Endothelial cell of umbilical vein (primary cell): ENCODE measurements around the gene TNFAIP8L1. TPM values are rescaled to one million over a fixed set of nuclear protein-coding genes. Genes with fewer than 3 reads are reported as not detected.

ENCODE experiments used
- BruUV-seq: library from RNA; stranded (reverse); fragments of 400-500 nt; replicated peaks from 2 replicates; lab custom pipeline; 2021; lab: Mats Ljungman, UMichigan
- CTCF ChIA-PET: fragments of 300-600, 350-600 bp; sonication (Branson Sonifier 250); formaldehyde crosslinking; loops from one replicate; lab custom pipeline; 2021; ENCODE audit warnings: antibody characterized with exemption, inconsistent platforms; lab: Charles Lee
- POLR2A ChIA-PET: fragments of 300-600, 350-600 bp; sonication (Branson Sonifier 250); formaldehyde crosslinking; loops from one replicate; lab custom pipeline; 2021; ENCODE audit warnings: antibody characterized with exemption, inconsistent platforms; lab: Charles Lee
- DNase-seq: peaks from one replicate; pipeline ENCODE4 v3.0.0-alpha.2; 2011; ENCODE audit warnings: low read depth, low spot score
- FAIRE-seq: peaks from 2 replicates; lab custom pipeline; 2011; peaks lifted over from hg19 to GRCh38; lab: Jason Lieb, UNC
- H2AFZ ChIP-seq: 2 replicates; pipeline ENCODE4 v1.6.0; 2012; ENCODE audit warnings: low read depth, low read length, control low read depth, inconsistent platforms
- H3K27ac ChIP-seq: 2 replicates; pipeline ENCODE4 v1.5.1; 2011; ENCODE audit warnings: low read depth, mild to moderate bottlenecking, control low read depth, low read length, moderate library complexity; ENCODE audit not compliant: insufficient read depth
- H3K27me3 ChIP-seq, 2 experiments: 2 replicates each; pipeline versions ENCODE4 v1.6.0 to v1.6.1; 2011; ENCODE audit warnings: low read length in 2 of 2, mixed read lengths in 1 of 2; ENCODE audit not compliant: control insufficient read depth in 2 of 2, insufficient read depth in 2 of 2
- H3K36me3 ChIP-seq, 2 experiments: 2 replicates in 1 of 2; 3 replicates in 1 of 2; pipeline ENCODE4 v1.5.1; 2011; ENCODE audit warnings: low read length in 2 of 2, mild to moderate bottlenecking in 1 of 2, moderate library complexity in 1 of 2; ENCODE audit not compliant: control insufficient read depth in 2 of 2, insufficient read depth in 2 of 2; ENCODE audit errors: extremely low read depth in 1 of 2
- H3K4me1 ChIP-seq: 3 replicates; pipeline ENCODE4 v1.5.1; 2011; ENCODE audit warnings: mild to moderate bottlenecking, low read length; ENCODE audit not compliant: control insufficient read depth, insufficient read depth; ENCODE audit errors: extremely low read depth
- H3K4me2 ChIP-seq: 2 replicates; pipeline ENCODE4 v1.6.1; 2011; ENCODE audit warnings: low read length, control low read depth, mixed read lengths; ENCODE audit not compliant: insufficient read depth
- H3K4me3 ChIP-seq, 3 experiments: fragments of 200-600 bp in 1 of 3; sonication (generic), shearing (Covaris generic) in 1 of 3; replicated peaks in 1 of 3; 2 replicates each; pipeline ENCODE4 v1.5.1; 2011 to 2016; ENCODE audit warnings: control low read depth in 3 of 3, low read length in 3 of 3, mild to moderate bottlenecking in 2 of 3, inconsistent platforms in 1 of 3, low read depth in 1 of 3, moderate library complexity in 1 of 3; ENCODE audit not compliant: insufficient read depth in 1 of 3
- H3K79me2 ChIP-seq: 2 replicates; pipeline ENCODE4 v1.6.0; 2012; ENCODE audit warnings: low read length, inconsistent platforms; ENCODE audit not compliant: control insufficient read depth, insufficient read depth
- H3K9ac ChIP-seq: replicated peaks from 2 replicates; pipeline ENCODE3; 2011; ENCODE audit warnings: low read length, control low read depth; ENCODE audit not compliant: insufficient read depth; ENCODE audit errors: extremely low read depth
- H3K9me1 ChIP-seq: replicated peaks from 3 replicates; pipeline ENCODE4 v1.6.0; 2011; ENCODE audit warnings: mild to moderate bottlenecking, low read length; ENCODE audit not compliant: control insufficient read depth, insufficient read depth; ENCODE audit errors: extremely low read depth
- H3K9me3 ChIP-seq: replicated peaks from 2 replicates; pipeline ENCODE4 v1.5.1; 2012; ENCODE audit warnings: low read length, inconsistent platforms; ENCODE audit not compliant: control insufficient read depth, insufficient read depth
- H4K20me1 ChIP-seq: replicated peaks from 2 replicates; pipeline ENCODE3; 2011; ENCODE audit warnings: mild to moderate bottlenecking, low read length; ENCODE audit not compliant: control insufficient read depth, insufficient read depth; ENCODE audit errors: extremely low read depth
- CTCF ChIP-seq, 2 donors: IDR thresholded peaks; 1 replicate in 1 of 2; 2 replicates in 1 of 2; pipeline ENCODE4 v1.5.1; 2011; ENCODE audit warnings: low read length in 2 of 2, mild to moderate bottlenecking in 2 of 2, moderate library complexity in 2 of 2, control low read depth in 1 of 2, inconsistent platforms in 1 of 2, low read depth in 1 of 2; ENCODE audit not compliant: insufficient read depth in 1 of 2; ENCODE audit errors: extremely low read depth in 1 of 2
- EZH2 ChIP-seq: IDR thresholded peaks from 2 replicates; pipeline ENCODE4 v1.6.1; 2012; ENCODE audit warnings: borderline replicate concordance, low read depth, mild to moderate bottlenecking, moderate library complexity, low read length, inconsistent platforms; ENCODE audit not compliant: severe bottlenecking
- FOS ChIP-seq: IDR thresholded peaks from 2 replicates; pipeline ENCODE4 v1.6.1; 2011; ENCODE audit warnings: mild to moderate bottlenecking, low read length, moderate library complexity, borderline replicate concordance; ENCODE audit not compliant: insufficient read depth
- GATA2 ChIP-seq: IDR thresholded peaks from 2 replicates; pipeline ENCODE4 v1.7.0; 2011; ENCODE audit warnings: low read depth, mild to moderate bottlenecking, moderate library complexity, mixed read lengths, low read length; ENCODE audit not compliant: insufficient read length, insufficient read depth
- JUN ChIP-seq: IDR thresholded peaks from 2 replicates; pipeline ENCODE4 v1.6.1; 2011; ENCODE audit warnings: borderline replicate concordance, low read depth; ENCODE audit not compliant: insufficient read length, insufficient read depth
- MAX ChIP-seq: IDR thresholded peaks from 2 replicates; pipeline ENCODE4 v1.6.1; 2011; ENCODE audit not compliant: insufficient read depth, insufficient read length
- MYC ChIP-seq: IDR thresholded peaks from one replicate; pipeline ENCODE4 v1.6.1; 2011; ENCODE audit warnings: mild to moderate bottlenecking, low read depth, low read length
- POLR2A ChIP-seq: IDR thresholded peaks from 2 replicates; pipeline ENCODE4 v1.6.1; 2012; ENCODE audit warnings: low read depth, mild to moderate bottlenecking, control low read depth, low read length
- POLR2AphosphoS5 ChIP-seq: IDR thresholded peaks from 2 replicates; pipeline ENCODE4 v1.6.1; 2012; ENCODE audit warnings: low read depth, mild to moderate bottlenecking, control low read depth, low read length, moderate library complexity; ENCODE audit not compliant: insufficient read depth
- dilution Hi-C: fragments of 300-500 bp; cut with MboI; formaldehyde crosslinking; loops from one replicate; pipeline ENCODE4 v1.15.0; 2019; ENCODE audit warnings: low sequenced_read_pairs; ENCODE audit not compliant: extremely low pct_ligation_motif_present
- intact Hi-C: fragments of 100-400 bp; cut with micrococcal nuclease; formaldehyde crosslinking; loops from one replicate; pipeline ENCODE4 v1.10.0; 2022
- polyA plus RNA-seq, 4 experiments: library from polyadenylated mRNA; depleted of rRNA in 3 of 4; stranded (reverse) in 3 of 4; unstranded in 1 of 4; fragments of >200 nt; gene quantifications; 2 replicates each; pipeline versions ENCODE4 v1.2.1 to v1.2.3, GENCODE V29; 2011 to 2012; ENCODE audit warnings: missing spikeins in 1 of 4
- total RNA-seq: library from RNA; stranded (reverse); gene quantifications from 2 replicates; pipeline ENCODE4 v1.2.3, GENCODE V29; 2021

TNFAIP8L1 gene
- total and polyA plus RNA-seq, 2 donors (not counting 3 experiments of a cell fraction or from before 2014, with no cell fraction given) = 40.0 to 56.1 TPM

GRCh38 chr19:4598712-4599111 is 40.6 kb upstream of the TNFAIP8L1 start:
- no peak for FAIRE-seq
- CTCF ChIA-PET = interaction anchor here (2.2 to 6.6 kb wide), 2 partner anchors 35 to 37 kb away, joined by 7 to 57 read pairs; no protein-coding TSS in a partner anchor
- intact Hi-C loops = no loop called here

More at GRCh38 chr19:4598712-4599111, 40.6 kb upstream of the TNFAIP8L1 start:
- H3K4me3 ChIP-seq = no peak overlapping the region
- H3K79me2 ChIP-seq = no peaks in the 10 kb centered on the region
- no peak overlapping the region for H2AFZ ChIP-seq
- no peaks in the 10 kb centered on the region for H3K9me3 ChIP-seq
- H3K36me3 ChIP-seq = no peaks in the 10 kb centered on the region
- DNase-seq = no peak
- peaks cover 0 to 4% of the 10 kb centered on the region in 2 experiments for H3K27me3 ChIP-seq
- H3K4me1 ChIP-seq = no peaks in the 10 kb centered on the region
- no peak overlapping the region for H3K4me2 ChIP-seq
- TF ChIP-seq MYC = no peak
- no peak for TF ChIP-seq MAX
- no peak for TF ChIP-seq POLR2AphosphoS5
- TF ChIP-seq JUN = no peak
- TF ChIP-seq FOS = no peak
- no peak for TF ChIP-seq POLR2A
- TF ChIP-seq CTCF (IDR thresholded peaks at IDR 0.05; ENCODE audit: extremely low read depth in 1 of 2, insufficient read depth in 1 of 2, low read depth in 1 of 2, low read length in 2 of 2) = no peak
- no peak for TF ChIP-seq EZH2
- no peak for TF ChIP-seq GATA2
- POLR2A ChIA-PET = no interaction called here
- dilution Hi-C loops = no loop called here
- no peak overlapping the region for H3K9ac ChIP-seq
- no peaks in the 10 kb centered on the region for H3K9me1 ChIP-seq
- no peaks in the 10 kb centered on the region for H4K20me1 ChIP-seq
- no TSS peak for BruUV-seq
- H3K27ac ChIP-seq = no peak overlapping the region
